HepG2 (cell line): ENCODE results near the gene ACAT2. TPM values are rescaled to one million over a fixed set of nuclear protein-coding genes. Genes with fewer than 3 reads are reported as not detected.

Experiments
- ATAC-seq: fragments of 200-7000 bp; cut with Tn5 transposase; 3 replicates; pipeline ENCODE4 v1.9.1; 2020; ENCODE audit warnings: mild to moderate bottlenecking, moderate library complexity
- BruUV-seq: library from RNA; stranded (reverse); fragments of 400-500 nt; replicated peaks from 2 replicates; lab custom pipeline; 2021; lab: Mats Ljungman, UMichigan
- CTCF ChIA-PET: fragments of 300-600 bp; formaldehyde crosslinking; extraction: SDS; loops from one replicate; lab custom pipeline; 2021; ENCODE audit warnings: low total read pairs, inconsistent platforms, low intra/inter-chr PET ratio; lab: Yijun Ruan, JAX
- POLR2A ChIA-PET: fragments of 350-600 bp; sonication (Branson Sonifier 250); formaldehyde crosslinking; loops from one replicate; lab custom pipeline; 2020; ENCODE audit warnings: antibody characterized with exemption, inconsistent platforms; lab: Yijun Ruan, JAX
- DNase-seq: peaks from one replicate; pipeline ENCODE4 v3.0.0-alpha.2; 2015; ENCODE audit warnings: low spot score
- FAIRE-seq: peaks from 3 replicates; lab custom pipeline; 2011; peaks lifted over from hg19 to GRCh38; lab: Jason Lieb, UNC
- H2AFZ ChIP-seq: one replicate; pipeline ENCODE4 v1.6.1; 2011; ENCODE audit warnings: low read length, inconsistent platforms
- H3K27ac ChIP-seq: fragments of 300-600 bp; 3 replicates; pipeline ENCODE4 v1.8.0; 2011; ENCODE audit warnings: mixed run types, mild to moderate bottlenecking, mixed read lengths, low read length, inconsistent platforms; ENCODE audit not compliant: insufficient read depth; ENCODE audit errors: extremely low read length
- H3K27me3 ChIP-seq, 2 experiments: fragments of 200-600 bp in 1 of 2; 2 replicates in 1 of 2; 3 replicates in 1 of 2; pipeline versions ENCODE4 v1.6.0 to v1.8.0; 2011; ENCODE audit warnings: low read length in 2 of 2, mild to moderate bottlenecking in 2 of 2, moderate library complexity in 2 of 2, inconsistent platforms in 1 of 2; ENCODE audit not compliant: insufficient read depth in 2 of 2, control insufficient read depth in 1 of 2
- H3K36me3 ChIP-seq, 2 experiments: fragments of 200-600 bp in 1 of 2; replicated peaks in 1 of 2; 2 replicates in 1 of 2; 3 replicates in 1 of 2; pipeline versions ENCODE4 v1.5.1 to v1.8.0; 2011; ENCODE audit warnings: low read length in 2 of 2, inconsistent platforms in 1 of 2; ENCODE audit not compliant: insufficient read depth in 2 of 2, control insufficient read depth in 1 of 2
- H3K4me1 ChIP-seq: 2 replicates; pipeline ENCODE4 v1.5.1; 2012; ENCODE audit warnings: low read length, inconsistent platforms; ENCODE audit not compliant: insufficient read depth
- H3K4me2 ChIP-seq: 2 replicates; pipeline ENCODE4 v1.6.0; 2011; ENCODE audit warnings: low read depth, low read length, inconsistent platforms
- H3K4me3 ChIP-seq, 3 experiments: fragments of 200-600 bp in 1 of 3; sonication (generic), shearing (Covaris generic) in 1 of 3; replicated peaks in 1 of 3; 2 replicates each; pipeline ENCODE4 v1.5.1; 2011 to 2016; ENCODE audit warnings: low read length in 3 of 3, inconsistent platforms in 2 of 3, low read depth in 2 of 3, mild to moderate bottlenecking in 2 of 3, control low read depth in 1 of 3, mixed read lengths in 1 of 3; ENCODE audit not compliant: insufficient read depth in 1 of 3
- H3K79me2 ChIP-seq: one replicate; pipeline ENCODE4 v1.6.1; 2011; ENCODE audit warnings: low read length, inconsistent platforms; ENCODE audit not compliant: insufficient read depth
- H3K9ac ChIP-seq: 2 replicates; pipeline ENCODE4 v1.6.0; 2011; ENCODE audit warnings: mild to moderate bottlenecking, low read depth, low read length, inconsistent platforms; ENCODE audit not compliant: insufficient read depth
- H3K9me3 ChIP-seq: 2 replicates; pipeline ENCODE4 v1.5.1; 2012; ENCODE audit warnings: mild to moderate bottlenecking, low read length
- H4K20me1 ChIP-seq: 2 replicates; pipeline ENCODE4 v1.6.0; 2011; ENCODE audit warnings: inconsistent platforms, mild to moderate bottlenecking, low read length, moderate library complexity; ENCODE audit not compliant: insufficient read depth
- ATF1 ChIP-seq: IDR thresholded peaks from 2 replicates; pipeline ENCODE4 v1.6.1; 2016; ENCODE audit warnings: mild to moderate bottlenecking, control low read depth
- ATF7 ChIP-seq, 2 experiments: fragments of 450-650 bp in 1 of 2; sonication (generic) in 1 of 2; formaldehyde crosslinking in 1 of 2; IDR thresholded peaks; 2 replicates each; pipeline versions ENCODE4 v1.4.0 to v1.6.1; 2016 to 2020; ENCODE audit warnings: antibody characterized with exemption in 1 of 2, mild to moderate bottlenecking in 1 of 2, missing genetic modification reagents in 1 of 2
- FOXC1 ChIP-seq: sonication (generic); formaldehyde crosslinking; IDR thresholded peaks from 2 replicates; pipeline ENCODE4 v1.8.0; 2022; ENCODE audit warnings: mild to moderate bottlenecking, missing genetic modification reagents, borderline replicate concordance
- HIVEP1 ChIP-seq: sonication (generic); formaldehyde crosslinking; IDR thresholded peaks from 2 replicates; pipeline ENCODE4 v1.4.0; 2020; ENCODE audit warnings: mild to moderate bottlenecking, missing genetic modification reagents
- HOXA9 ChIP-seq: sonication (generic); formaldehyde crosslinking; IDR thresholded peaks from 2 replicates; pipeline ENCODE4 v1.8.1; 2022; ENCODE audit warnings: missing genetic modification reagents, mild to moderate bottlenecking, moderate library complexity, borderline replicate concordance
- TBX2 ChIP-seq: sonication (generic); formaldehyde crosslinking; IDR thresholded peaks from 2 replicates; pipeline ENCODE4 v1.5.0; 2020; ENCODE audit warnings: missing genetic modification reagents, mild to moderate bottlenecking, borderline replicate concordance
- YEATS2 ChIP-seq: sonication (generic); formaldehyde crosslinking; IDR thresholded peaks from 2 replicates; pipeline ENCODE4 v1.4.0; 2020; ENCODE audit warnings: missing genetic modification reagents, borderline replicate concordance
- ZFP37 ChIP-seq: sonication (generic); formaldehyde crosslinking; IDR thresholded peaks from 2 replicates; pipeline ENCODE4 v1.4.0; 2020; ENCODE audit warnings: missing genetic modification reagents, borderline replicate concordance
- ZNF253 ChIP-seq: sonication (generic); formaldehyde crosslinking; IDR thresholded peaks from 2 replicates; pipeline ENCODE4 v1.8.0; 2022; ENCODE audit warnings: mild to moderate bottlenecking, missing genetic modification reagents, borderline replicate concordance
- ZNF282 ChIP-seq: fragments of 450-650 bp; IDR thresholded peaks from 2 replicates; pipeline ENCODE4 v1.6.1; 2018; ENCODE audit not compliant: partially characterized antibody
- WGBS: methylation state at CpG from one replicate; pipeline ENCODE4 v1.1.6; 2017; ENCODE audit warnings: low lambda C conversion rate; 5-methylcytosine and 5-hydroxymethylcytosine counted together
- in situ Hi-C: cut with HindIII; loops from 2 replicates; pipeline ENCODE4 v1.10.0; 2017; ENCODE audit warnings: low pct_unique_long_range_greater_than_20kb; ENCODE audit not compliant: extremely low pct_ligation_motif_present
- intact Hi-C: fragments of 100-400 bp; cut with micrococcal nuclease; formaldehyde crosslinking; loops from one replicate; pipeline ENCODE4 v1.10.0; 2022; ENCODE audit not compliant: unreplicated experiment
- polyA plus RNA-seq, 8 experiments: library from polyadenylated mRNA; depleted of rRNA in 3 of 8; stranded (reverse) in 7 of 8; unstranded in 1 of 8; fragments of >200 nt; fragmentation: Illumina TruSeq in 4 of 8; extraction: Trizol in 4 of 8; gene quantifications; 2 replicates each; pipeline versions ENCODE4 v1.2.1 to v1.2.3, GENCODE V29; 2011 to 2016; ENCODE audit warnings: low read depth in 4 of 8, missing spikeins in 1 of 8, mixed read lengths in 1 of 8; ENCODE audit not compliant: insufficient read depth in 1 of 8
- total RNA-seq, 5 experiments: library from RNA; depleted of rRNA; stranded (reverse); fragments of >200 nt; fragmentation: Illumina TruSeq; extraction: Trizol; gene quantifications; 2 replicates each; pipeline ENCODE4 v1.2.3, GENCODE V29; 2016; ENCODE audit warnings: low read depth in 1 of 5
- TF ChIP-seq, protein P1 (sequence below): IDR thresholded peaks from 2 replicates; pipeline ENCODE4 v1.6.1; 2016; ENCODE audit warnings: low read depth, control low read depth
- TF ChIP-seq, protein P2 (sequence below): sonication (generic); formaldehyde crosslinking; IDR thresholded peaks from 2 replicates; pipeline ENCODE4 v1.4.0; 2020; ENCODE audit warnings: low read depth, missing genetic modification reagents
- TF ChIP-seq, protein P3 (sequence below): IDR thresholded peaks from 2 replicates; pipeline ENCODE4 v1.6.1; 2016; ENCODE audit warnings: mild to moderate bottlenecking
- TF ChIP-seq, protein P4 (sequence below): sonication (generic); formaldehyde crosslinking; IDR thresholded peaks from 2 replicates; pipeline ENCODE4 v1.4.0; 2020; ENCODE audit warnings: mild to moderate bottlenecking, low read depth, missing genetic modification reagents

The ACAT2 gene
- total and polyA plus RNA-seq, 2 of the 13 experiments (the other 11 are each of a cell fraction or from before 2014, with no cell fraction given) = 121 to 534 TPM

DNA sequence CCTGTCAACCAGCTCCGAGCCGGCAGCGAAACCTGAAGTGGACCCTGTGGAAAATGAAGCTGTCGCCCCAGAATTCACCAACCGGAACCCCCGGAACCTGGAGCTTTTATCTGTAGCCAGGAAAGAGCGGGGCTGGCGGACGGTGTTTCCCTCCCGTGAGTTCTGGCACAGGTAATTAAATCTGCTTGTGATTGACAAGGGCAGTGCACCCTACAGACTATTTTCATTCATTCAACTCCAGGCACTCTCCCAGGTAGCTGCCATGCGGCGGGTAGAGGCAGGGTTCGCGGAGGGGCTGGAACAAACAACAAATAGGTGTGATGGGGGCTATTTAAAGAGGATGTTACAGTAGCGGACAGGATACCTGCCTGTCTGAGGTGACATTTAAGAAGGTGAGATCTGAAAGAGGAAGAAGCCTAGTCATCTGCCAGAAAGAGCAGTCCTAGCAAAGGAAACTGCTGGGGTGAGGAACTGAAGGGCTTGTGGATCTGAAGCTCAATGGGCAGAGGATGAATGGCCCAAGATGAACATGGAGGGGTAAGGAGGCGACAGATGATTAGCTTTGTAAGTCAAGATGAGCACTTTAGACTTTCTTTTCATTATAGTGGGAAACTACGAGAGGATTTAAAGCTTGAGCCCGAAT is 29.2 kb downstream of the ACAT2 start:
- intact Hi-C loops (loop anchor here (1.0 to 5.0 kb wide), 3 partner anchors 16 to 100 kb away; no protein-coding TSS in a partner anchor), in situ Hi-C loops (loop anchor here (5.0 kb wide), 1 partner anchor 99 kb away; the partner anchor contains the start of gene SOD2)
- POLR2A ChIA-PET = interaction anchor here (0.6 to 7.1 kb wide), 16 partner anchors 9 to 791 kb away, joined by 3 to 165 read pairs (median 10); partner anchors contain the start of genes ACAT2, PNLDC1, RSPH3 and SOD2
- H4K20me1 ChIP-seq = peaks cover 20% of the 10 kb centered on the region
- DNase-seq = no peak
- H3K9ac ChIP-seq = peak overlapping the region; percentile 92
- H3K27me3 ChIP-seq = no peaks in the 10 kb centered on the region; a peak in 1 of 5 replicates
- peaks cover 66% of the 10 kb centered on the region for H3K4me1 ChIP-seq
- no peaks in the 10 kb centered on the region for H3K9me3 ChIP-seq
- WGBS = 6% methylated on average over 18 of the region's 18 CpGs
- H2AFZ ChIP-seq = no peak overlapping the region
- no peak for FAIRE-seq
- no TSS peak for BruUV-seq
- ATAC-seq = no peak
- H3K79me2 ChIP-seq = peaks cover 73% of the 10 kb centered on the region
- peaks cover 2 to 17% of the 10 kb centered on the region in 2 experiments for H3K36me3 ChIP-seq
- H3K4me2 ChIP-seq = peak overlapping the region; percentile 99
- CTCF ChIA-PET = no interaction called here
- H3K4me3 ChIP-seq = peak overlapping the region; percentile 91 to 93 (median 91)
- H3K27ac ChIP-seq = peak overlapping the region; percentile 91
- no peak for TF ChIP-seq YEATS2 (CRISPR knock-in tag)
- TF ChIP-seq HOXA9 = no peak
- TF ChIP-seq ZNF253 = no peak
- TF ChIP-seq, protein P1, sequence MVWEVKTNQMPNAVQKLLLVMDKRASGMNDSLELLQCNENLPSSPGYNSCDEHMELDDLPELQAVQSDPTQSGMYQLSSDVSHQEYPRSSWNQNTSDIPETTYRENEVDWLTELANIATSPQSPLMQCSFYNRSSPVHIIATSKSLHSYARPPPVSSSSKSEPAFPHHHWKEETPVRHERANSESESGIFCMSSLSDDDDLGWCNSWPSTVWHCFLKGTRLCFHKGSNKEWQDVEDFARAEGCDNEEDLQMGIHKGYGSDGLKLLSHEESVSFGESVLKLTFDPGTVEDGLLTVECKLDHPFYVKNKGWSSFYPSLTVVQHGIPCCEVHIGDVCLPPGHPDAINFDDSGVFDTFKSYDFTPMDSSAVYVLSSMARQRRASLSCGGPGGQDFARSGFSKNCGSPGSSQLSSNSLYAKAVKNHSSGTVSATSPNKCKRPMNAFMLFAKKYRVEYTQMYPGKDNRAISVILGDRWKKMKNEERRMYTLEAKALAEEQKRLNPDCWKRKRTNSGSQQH (CRISPR knock-in tag) = peak; percentile 89
- no peak for TF ChIP-seq HIVEP1
- no peak for TF ChIP-seq ATF7 (IDR thresholded peaks at IDR 0.05)
- no peak for TF ChIP-seq ATF7 (CRISPR knock-in tag; IDR thresholded peaks at IDR 0.05)
- TF ChIP-seq, protein P2, sequence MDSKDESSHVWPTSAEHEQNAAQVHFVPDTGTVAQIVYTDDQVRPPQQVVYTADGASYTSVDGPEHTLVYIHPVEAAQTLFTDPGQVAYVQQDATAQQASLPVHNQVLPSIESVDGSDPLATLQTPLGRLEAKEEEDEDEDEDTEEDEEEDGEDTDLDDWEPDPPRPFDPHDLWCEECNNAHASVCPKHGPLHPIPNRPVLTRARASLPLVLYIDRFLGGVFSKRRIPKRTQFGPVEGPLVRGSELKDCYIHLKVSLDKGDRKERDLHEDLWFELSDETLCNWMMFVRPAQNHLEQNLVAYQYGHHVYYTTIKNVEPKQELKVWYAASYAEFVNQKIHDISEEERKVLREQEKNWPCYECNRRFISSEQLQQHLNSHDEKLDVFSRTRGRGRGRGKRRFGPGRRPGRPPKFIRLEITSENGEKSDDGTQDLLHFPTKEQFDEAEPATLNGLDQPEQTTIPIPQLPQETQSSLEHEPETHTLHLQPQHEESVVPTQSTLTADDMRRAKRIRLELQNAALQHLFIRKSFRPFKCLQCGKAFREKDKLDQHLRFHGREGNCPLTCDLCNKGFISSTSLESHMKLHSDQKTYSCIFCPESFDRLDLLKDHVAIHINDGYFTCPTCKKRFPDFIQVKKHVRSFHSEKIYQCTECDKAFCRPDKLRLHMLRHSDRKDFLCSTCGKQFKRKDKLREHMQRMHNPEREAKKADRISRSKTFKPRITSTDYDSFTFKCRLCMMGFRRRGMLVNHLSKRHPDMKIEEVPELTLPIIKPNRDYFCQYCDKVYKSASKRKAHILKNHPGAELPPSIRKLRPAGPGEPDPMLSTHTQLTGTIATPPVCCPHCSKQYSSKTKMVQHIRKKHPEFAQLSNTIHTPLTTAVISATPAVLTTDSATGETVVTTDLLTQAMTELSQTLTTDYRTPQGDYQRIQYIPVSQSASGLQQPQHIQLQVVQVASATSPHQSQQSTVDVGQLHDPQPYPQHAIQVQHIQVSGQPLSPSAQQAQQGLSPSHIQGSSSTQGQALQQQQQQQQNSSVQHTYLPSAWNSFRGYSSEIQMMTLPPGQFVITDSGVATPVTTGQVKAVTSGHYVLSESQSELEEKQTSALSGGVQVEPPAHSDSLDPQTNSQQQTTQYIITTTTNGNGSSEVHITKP = no peak
- 0 out of 2 replicates have a peak, but pooled peaks have one; percentile 21 for TF ChIP-seq ZFP37 (CRISPR knock-in tag)
- TF ChIP-seq, protein P3, sequence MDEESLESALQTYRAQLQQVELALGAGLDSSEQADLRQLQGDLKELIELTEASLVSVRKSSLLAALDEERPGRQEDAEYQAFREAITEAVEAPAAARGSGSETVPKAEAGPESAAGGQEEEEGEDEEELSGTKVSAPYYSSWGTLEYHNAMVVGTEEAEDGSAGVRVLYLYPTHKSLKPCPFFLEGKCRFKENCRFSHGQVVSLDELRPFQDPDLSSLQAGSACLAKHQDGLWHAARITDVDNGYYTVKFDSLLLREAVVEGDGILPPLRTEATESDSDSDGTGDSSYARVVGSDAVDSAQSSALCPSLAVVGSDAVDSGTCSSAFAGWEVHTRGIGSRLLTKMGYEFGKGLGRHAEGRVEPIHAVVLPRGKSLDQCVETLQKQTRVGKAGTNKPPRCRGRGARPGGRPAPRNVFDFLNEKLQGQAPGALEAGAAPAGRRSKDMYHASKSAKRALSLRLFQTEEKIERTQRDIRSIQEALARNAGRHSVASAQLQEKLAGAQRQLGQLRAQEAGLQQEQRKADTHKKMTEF (CRISPR knock-in tag) = 0 out of 2 replicates have a peak, but pooled peaks have one; percentile 4
- no peak for TF ChIP-seq ZNF282
- TF ChIP-seq, protein P4, sequence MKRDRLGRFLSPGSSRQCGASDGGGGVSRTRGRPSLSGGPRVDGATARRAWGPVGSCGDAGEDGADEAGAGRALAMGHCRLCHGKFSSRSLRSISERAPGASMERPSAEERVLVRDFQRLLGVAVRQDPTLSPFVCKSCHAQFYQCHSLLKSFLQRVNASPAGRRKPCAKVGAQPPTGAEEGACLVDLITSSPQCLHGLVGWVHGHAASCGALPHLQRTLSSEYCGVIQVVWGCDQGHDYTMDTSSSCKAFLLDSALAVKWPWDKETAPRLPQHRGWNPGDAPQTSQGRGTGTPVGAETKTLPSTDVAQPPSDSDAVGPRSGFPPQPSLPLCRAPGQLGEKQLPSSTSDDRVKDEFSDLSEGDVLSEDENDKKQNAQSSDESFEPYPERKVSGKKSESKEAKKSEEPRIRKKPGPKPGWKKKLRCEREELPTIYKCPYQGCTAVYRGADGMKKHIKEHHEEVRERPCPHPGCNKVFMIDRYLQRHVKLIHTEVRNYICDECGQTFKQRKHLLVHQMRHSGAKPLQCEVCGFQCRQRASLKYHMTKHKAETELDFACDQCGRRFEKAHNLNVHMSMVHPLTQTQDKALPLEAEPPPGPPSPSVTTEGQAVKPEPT (CRISPR knock-in tag) = no peak
- TF ChIP-seq TBX2 (CRISPR knock-in tag) = peak; percentile 10; the same call in 1 of the 2 replicates
- peak; percentile 56; the same call in 1 of the 2 replicates for TF ChIP-seq FOXC1 (CRISPR knock-in tag)
- TF ChIP-seq ATF1 = no peak
